Activated CD4-positive, alpha-beta T cell treated with anti-CD3 and anti-CD28 coated beads for 24 hours (primary cell): ENCODE results near the gene SECISBP2L.

Experiments
- DNase-seq, 2 donors: peaks; one replicate each; pipeline ENCODE4 v3.0.0-alpha.2; 2020; ENCODE audit warnings: low read depth in 2 of 2

Gene SECISBP2L

DNA sequence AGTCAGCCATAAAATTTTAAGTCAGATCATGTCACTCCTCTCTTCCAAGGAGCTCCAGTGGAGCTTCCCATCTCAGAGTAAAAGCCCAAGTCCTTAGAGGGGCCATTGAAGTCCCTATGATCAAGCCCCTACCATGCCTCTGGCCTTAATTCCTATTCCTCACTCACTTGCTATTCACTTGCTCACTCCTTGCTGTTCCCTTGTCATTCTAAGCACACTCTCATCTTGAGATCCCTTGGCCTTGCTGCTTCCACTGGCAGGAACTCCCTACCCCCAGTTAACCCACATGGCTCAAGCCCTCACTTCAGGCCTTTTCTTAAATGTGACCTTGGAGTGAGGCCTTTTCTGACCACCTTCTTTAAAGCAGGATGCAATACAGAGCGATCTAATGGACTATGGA, 12.3 kb upstream of the SECISBP2L start:
- no peak for DNase-seq

DNA sequence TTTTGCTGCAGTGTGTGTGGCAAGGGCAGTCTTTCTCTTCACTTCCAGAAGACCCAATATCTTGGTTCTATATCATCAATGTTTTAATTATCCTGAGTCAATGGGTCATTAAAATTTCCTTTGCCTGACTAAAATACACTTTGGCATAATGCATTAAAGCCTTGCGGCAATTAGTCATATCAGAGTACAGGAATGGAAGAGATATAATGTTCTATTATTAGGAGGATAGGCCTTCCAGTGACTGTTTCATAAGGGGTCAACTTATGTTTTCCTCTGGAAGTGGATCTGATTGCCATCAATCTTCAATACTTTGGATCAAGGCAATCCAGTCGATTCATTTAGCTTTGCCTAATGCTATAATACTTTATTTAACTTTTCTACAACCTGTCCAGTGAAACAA, 9.4 kb upstream of the SECISBP2L start:
- DNase-seq: no peak

DNA sequence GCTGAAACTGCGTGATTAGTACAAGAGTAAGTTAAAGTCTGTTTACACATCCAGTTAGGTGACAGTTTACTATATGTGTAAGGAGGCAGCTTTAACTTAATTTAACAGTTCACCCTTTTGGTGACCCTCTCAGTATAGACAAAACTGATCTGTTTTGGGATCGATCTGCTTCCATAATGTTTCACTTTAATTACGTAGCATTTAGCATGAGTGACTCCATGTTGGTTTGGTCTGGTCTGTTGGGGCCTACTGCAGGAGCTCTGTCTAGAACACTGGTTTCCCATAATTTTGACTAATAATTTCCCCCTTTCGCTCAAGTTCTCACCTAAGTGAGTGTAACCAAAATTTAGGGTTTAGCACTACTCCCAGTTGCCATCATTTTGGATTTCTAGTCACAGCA, 6.4 kb upstream of the SECISBP2L start:
- DNase-seq: no peak

DNA sequence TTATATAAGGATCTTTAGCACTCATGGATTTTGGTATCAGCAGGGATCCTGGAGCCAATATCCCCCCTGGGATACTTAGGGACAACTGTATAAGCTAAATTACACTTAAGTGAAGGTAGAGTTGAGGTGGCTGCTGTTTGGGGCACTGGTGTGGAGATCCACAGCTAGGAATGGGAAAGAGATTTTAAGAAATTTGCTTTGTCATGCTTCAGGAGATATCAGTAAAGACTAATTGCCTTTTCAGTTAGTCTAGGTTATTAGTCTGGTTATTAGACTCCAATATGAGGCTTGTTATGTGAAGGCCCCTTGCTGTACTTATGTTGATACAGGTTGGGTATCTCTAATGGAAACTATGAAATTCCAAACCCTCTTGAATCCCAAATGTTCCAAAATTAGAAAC, 1.2 kb upstream of the SECISBP2L start:
- no peak for DNase-seq

DNA sequence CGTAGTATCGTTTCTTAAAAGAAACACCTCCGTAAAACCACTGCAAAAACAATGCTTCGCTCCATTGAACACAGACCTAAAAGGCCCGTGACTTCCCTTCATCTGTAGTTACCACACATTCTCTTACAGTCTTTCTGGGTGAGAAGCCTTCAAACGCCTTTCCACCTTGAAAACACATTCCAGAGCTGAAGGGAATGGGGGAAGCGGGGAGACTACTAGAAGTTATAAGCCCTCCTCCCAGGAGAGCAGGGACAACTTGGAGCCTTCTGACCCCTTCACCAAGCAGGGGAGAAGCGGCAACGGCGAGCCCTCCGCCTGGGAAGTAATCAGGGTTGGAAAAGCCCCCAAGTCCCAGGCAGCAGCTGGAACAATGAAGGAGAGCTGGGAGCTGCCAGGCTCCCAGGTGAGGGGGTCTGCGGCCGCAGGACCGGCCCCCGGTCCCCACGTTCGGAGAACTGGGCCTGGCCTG, 461 bp downstream of the SECISBP2L start:
- DNase-seq: no peak

DNA sequence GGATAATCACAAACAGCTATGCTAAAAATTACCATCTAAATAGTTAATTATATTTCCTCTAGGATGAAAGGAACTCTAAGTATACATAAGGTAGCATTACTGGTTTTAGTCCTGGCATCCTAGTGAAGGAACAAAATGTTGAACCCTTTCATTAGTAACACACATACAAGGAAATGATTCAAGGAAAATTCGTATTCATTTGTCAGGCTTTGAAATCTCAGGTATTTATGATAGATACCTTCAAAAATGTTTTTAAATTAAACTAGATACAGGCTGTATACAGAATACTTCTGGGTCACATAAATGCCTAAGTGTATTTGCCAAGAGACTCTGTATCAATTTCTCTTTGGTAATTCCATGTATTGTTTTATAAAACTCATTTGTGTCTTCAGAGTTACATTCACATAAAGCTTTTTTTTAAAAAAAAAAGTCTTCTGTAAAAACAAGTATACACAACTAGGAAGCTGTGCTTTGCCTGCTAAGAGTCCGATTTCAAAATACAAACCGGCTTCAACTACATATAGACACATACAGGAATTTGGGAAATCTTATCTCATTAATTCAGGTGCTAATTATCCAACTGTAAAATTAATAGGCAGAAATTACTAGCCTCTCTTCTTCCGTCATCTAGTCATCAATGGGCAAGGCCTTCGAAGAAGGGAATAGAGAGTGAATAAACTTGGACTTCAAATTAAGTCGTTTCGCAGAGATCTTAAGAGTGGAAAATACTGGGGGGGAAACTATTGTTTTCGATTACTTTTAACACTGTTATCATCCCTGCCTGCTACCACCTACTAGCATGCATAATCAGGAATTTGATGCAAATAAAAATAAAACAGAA, 1.3 kb downstream of the SECISBP2L start:
- no peak for DNase-seq

DNA sequence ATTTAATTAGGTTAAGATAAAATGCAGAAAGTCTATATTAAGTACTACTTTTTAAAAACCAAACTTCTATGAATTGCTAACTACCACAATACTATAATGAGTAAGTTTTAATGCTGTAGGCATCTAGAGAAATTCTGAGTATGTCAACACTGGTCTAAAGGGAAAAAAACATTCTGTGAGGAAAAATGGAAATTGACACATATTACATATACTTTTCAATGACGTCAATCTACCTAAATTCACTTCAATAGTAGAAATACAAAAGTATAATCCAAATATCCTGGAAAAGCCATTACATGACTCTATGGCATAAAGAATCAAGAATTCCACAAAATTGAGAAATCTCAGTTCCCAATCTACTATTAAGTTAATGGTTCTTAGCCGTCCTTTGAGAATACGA, 2.2 kb downstream of the SECISBP2L start:
- DNase-seq: no peak

DNA sequence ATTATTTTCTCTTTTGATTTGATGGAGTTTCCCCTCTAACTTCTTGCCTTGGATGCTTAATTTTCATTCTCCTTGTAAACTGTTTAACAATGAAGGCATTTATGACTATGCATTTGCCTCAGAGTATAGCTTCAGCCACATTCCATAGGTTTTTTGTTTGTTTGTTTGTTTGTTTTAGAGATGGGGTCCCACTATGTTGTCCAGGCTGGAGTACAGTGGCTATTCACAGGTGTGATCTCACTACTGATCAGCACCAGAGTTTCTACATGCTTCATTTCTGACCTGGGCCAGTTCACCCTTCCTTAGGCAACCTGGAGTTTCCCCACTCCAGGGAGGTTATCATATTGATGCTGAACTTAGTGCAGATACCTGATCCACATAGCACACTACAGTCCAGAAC, 4.1 kb downstream of the SECISBP2L start:
- no peak for DNase-seq

DNA sequence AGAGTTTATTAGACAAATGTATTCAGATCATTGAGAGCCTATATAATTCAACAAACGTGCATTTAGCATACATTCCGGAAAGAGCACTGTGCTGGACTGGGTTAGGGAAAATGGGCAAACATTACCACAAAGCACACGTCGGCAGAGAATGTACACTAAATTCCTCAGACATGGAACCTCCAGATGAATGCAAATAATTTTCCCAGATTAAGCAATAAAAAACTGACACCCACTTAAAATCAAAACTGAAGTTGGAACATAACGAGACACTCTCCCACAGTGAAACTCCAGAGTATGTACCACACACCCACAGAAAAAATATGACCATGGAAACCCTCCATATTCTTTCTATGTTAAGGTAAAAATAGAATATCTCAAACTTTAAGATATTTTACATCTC, 4.8 kb downstream of the SECISBP2L start:
- no peak for DNase-seq

DNA sequence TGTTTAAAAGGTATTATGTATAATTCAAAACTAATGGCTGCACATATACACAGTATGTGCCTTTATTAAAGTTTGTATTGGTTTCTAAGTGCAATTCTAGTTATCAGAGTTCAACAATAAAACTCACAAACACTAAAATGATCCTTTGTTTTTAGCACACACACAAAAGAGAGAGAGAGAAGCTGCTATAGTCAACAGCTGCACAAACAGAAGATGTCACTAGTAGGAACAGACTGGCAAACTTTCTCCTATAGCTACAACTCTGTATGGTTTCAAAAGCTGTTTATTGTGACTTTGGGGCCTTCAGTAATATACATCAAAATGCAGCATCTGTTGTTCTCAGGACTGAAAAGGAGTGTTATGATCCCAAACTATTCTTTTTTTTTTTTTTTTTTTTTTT, 6.1 kb downstream of the SECISBP2L start:
- no peak for DNase-seq

DNA sequence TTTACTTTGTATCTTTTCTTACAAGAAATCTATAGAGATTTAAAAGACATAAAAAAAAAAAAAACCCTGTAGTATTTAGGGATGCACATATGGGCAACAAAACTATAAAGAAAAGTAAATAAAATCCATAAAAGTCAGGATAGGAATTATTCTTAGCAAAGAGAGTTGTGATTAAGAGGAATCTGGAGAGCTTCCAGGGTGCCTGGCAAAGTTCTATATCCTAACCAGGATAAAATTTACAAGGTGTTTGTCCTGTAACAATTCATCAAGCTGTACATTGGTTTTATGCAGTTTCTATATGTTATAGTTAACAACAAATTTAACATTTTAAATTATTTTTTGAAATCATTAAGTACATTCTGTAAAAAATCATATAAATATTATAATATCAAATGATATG, 7.9 kb downstream of the SECISBP2L start:
- DNase-seq: no peak

DNA sequence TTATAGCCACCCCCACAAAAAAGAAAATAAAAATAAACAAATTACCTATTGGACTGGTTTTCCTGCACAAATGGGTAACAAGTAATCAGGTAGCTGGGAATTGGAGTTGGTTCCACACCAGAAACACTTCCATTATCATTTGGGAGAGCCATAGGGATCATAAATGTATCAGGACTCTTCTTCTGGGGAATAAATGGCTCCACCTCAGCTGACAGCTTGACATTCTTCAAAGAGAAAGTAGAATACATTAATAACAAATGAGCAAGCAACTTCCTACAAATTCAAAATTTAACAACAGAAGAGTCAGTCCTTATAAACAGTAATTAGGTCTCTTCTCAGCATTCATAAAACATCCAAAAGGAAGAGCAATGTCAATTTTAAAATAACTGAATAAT, 8.7 kb downstream of the SECISBP2L start:
- no peak for DNase-seq

DNA sequence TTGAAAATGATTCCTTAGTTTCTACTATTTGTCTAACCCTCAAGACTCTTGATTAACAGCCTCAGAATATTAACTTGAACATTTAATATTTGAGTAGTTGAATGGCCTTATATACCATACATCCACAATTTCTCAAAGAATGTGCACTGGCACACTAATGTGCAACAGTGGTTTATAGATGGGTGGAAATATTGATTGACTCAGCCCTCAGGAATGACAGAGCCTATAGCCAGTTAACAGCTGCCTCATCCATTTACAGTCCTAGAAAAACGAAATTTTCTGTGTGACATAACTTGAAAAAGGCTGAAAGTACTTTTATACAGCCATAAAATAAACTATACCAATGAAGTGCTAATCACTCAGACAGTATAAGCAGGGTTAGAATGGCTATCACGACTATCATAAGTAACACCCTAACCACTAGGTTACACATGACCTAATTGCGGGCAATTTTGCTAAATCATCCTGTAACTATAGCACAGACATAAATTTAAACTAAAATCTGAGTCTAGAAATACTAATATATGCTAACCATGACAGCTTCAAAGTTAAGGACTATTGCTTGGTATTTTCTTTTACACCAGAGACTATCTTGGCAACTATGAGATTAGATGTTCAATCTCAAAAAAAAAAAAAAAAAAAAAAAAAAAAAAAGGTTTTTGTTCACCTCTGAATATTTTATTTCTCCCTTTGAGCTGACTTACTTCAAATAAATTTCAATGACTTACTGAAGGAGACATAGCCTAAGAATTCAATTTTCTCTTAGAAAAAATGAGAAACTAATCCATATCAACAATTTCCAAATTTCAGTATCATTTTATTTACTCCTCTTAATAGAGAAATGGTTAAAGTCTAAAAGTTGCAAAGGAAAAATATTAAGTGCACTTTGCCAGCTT, 9.3 kb downstream of the SECISBP2L start:
- no peak for DNase-seq

DNA sequence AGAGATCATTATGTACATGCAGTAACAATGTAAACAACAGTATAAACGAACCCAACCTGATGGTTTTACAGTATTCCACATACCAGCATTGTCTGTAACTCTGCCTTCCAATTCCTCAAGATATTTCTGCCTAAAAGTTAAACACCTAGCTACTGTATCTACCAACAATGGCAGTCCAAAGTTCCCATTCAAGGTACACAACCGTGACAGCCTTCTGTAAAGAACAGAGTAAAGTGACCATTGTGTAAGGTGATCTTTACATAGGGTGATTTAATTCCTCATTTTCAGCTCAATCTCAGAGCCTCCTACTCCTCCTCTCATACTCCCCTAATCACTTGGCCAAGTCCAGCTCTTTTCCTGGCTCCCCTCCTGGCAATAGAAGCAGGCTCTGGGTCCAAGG, 10.4 kb downstream of the SECISBP2L start:
- DNase-seq: no peak

DNA sequence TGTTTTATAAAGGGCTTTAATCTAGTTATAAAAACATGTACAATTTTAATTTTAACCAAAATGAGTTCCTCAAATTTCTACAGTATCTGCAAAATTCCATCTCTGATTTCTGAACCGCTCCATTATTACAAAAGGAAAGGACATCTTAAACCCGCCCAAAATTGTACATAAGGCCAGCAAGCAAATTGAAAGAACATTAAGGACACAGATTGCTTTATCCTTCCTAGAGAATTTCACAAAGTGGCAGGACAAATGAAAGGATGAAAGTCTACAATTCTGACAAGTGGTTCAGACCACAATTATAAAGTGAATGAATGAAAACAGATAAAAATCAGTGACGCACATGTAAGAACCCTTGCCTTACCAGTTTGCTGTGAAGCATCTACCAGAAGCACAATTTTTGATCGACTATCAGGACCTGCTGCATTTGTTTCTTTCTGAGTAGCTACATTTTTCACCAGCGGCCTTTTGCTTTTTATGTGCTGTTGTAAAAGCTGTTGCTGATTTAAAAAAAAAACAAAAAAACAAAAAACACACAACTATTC, 13.6 kb downstream of the SECISBP2L start:
- no peak for DNase-seq

DNA sequence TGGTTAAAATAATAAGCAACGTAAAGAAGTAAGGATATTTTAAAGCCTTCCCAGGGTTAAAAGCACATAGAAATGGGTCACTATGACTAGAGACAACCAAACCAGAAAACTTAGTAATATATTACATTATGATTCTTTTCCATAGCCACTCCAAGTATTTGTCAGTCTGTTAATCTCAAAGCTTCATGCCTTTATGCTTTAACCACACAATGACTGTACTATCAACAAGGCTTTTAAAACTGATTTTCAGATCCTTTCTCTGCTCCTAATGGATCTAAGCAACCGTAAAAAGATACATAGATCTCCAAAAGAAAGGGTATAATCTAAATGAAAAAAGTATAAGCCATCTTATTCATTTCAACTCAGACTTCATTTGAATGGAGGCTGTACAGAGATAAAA, 14.4 kb downstream of the SECISBP2L start:
- DNase-seq: no peak

DNA sequence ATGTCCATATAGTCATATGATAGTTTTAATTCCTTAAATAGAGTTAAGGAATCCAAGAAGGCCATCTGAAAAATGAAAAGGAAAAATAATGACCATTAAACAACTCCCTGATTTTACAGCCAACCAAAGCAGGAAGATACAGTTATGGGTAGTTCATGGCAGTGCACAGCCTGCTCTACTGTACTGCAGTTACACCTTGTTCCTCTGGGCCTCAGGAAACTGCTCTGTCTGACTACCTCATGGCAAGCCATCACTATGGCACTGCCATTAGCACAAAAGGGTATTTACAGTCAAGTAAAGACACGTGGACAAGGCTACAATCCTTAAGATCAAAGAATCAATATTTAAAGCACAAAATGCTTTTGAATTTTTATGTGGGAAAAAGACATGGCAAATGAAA, 19.5 kb downstream of the SECISBP2L start:
- no peak for DNase-seq

DNA sequence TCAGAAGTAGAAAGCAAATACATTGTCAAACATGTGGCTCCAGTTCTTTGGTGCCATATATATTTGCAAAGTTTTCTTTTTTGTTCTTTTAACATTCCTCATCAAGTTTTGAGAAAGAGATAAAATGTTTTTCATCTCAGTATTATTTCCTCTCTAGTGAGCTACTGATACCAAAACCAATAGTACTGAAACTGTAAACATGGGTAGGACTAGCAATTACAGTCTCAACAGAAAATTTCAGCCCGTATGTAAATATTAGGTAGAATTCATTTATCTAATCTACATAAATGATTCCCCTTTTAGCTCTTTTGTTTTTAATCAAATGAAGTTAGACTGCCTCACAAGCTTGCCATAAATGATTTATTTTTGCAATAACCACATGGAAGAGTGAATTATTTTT, 21.4 kb downstream of the SECISBP2L start:
- no peak for DNase-seq

DNA sequence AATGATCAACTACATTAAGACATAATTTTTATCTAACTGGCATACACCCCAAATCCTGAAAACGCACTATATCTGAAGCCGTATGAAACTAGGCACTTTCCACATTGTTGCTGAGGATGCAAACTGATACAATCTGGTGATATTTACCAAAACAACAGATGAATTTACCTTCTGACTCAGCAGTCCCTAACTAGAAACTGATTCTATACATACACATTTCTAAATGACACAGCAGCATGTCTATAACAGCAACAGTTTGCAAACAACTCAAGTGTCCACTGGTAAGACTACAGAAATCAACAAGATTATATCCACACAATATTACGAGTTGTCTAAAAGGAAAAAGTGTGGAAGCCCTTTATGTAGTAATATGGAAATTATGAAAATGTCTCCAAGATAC, 22.9 kb downstream of the SECISBP2L start:
- DNase-seq: no peak

DNA sequence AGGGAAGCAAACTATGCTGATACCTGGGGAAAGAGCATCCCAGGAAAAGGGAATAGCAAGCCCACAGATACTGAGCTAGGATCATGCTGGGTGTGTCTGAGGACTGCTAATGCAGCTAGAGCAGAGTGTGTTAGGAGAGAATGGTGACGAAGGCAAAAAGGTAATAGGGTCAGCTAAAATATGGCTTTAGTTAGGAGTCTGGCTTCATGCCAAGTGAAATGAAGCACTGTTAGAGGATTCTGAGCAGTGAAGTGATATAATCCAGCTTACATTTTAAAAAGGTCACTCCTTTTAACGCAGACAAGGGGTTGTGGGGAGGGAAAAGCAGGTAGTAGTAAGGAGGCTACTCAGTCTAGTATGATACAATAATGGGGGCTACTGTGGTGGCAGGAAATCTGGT, 30.4 kb downstream of the SECISBP2L start:
- DNase-seq: no peak

DNA sequence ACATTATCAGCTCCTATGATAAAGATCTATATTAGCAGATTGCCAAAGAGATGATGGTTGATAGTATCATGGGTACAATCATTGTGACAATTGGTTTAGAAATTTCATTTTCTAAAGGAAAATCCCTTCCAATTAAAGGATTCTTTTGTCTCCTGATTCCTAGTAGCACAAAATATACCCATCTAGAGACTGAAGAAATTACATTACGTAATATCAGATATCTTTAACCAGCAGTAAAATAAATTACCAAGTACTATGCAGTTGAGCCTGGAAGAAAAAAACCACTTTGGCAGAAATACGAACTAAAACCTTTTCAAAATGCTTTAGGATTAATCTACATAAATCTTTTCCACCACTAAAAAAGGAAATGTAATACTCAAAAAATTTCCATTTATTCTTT, 46.9 kb downstream of the SECISBP2L start:
- no peak for DNase-seq

DNA sequence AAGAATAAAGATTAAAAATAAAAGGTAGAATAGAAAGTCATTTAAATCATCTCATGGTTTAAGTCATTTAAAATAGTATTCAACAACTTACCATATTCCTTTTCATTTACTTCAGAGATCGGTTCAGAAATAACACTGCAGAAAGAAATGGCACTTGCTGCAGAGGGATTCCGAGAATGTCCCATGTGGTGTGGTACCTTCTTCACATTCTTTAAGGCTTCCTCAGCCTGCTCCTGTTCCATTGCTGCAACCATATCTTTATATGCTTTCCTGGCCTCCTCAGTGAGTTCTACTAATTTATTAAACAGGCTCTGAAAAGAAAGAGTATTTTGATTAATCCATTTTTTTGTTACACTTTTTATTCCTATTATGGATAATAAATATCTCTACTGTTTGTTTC, 50.0 kb downstream of the SECISBP2L start:
- no peak for DNase-seq

DNA sequence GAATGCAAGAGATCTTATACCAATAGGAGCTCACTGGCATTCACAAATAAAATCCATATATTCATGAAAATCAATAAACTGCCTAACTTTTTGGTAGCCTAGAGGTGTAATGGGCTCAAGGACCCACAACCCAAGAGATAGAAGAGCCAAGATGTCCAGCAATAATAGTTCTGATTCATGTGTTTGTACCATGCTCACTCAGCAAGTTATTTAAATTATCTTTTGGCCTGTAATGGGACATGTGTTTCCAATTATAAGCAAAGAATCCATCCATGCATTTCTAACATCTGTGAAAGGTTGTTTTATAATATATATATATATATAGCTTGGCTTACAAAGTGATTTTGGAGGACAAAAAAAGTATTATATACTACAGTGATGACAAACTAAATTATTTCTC, 52.9 kb downstream of the SECISBP2L start:
- no peak for DNase-seq
